DND-41 (cell line): ENCODE measurements around the gene DENND1C.

Experiments
- ATAC-seq: fragments of 200-7000 bp; cut with Tn5 transposase; 3 replicates; pipeline ENCODE4 v1.9.1; 2021; ENCODE audit warnings: low read depth; ENCODE audit not compliant: insufficient read depth
- DNase-seq: peaks from one replicate; pipeline ENCODE4 v3.0.0-alpha.2; 2020
- H2AFZ ChIP-seq: 2 replicates; pipeline ENCODE4 v1.6.0; 2012; ENCODE audit warnings: low read depth, low read length
- H3K27ac ChIP-seq: 2 replicates; pipeline ENCODE4 v1.5.1; 2012; ENCODE audit warnings: low read length, inconsistent platforms
- H3K27me3 ChIP-seq: fragments of 200-600 bp; sonication (generic); 2 replicates; pipeline ENCODE4 v1.6.0; 2012; ENCODE audit warnings: low read length, mild to moderate bottlenecking, inconsistent platforms; ENCODE audit not compliant: insufficient read depth, poor library complexity
- H3K36me3 ChIP-seq: 2 replicates; pipeline ENCODE4 v1.5.1; 2012; ENCODE audit warnings: low read length, inconsistent platforms; ENCODE audit not compliant: insufficient read depth
- H3K4me1 ChIP-seq: 2 replicates; pipeline ENCODE4 v1.5.1; 2012; ENCODE audit warnings: mild to moderate bottlenecking, low read length; ENCODE audit not compliant: insufficient read depth
- H3K4me2 ChIP-seq: 2 replicates; pipeline ENCODE4 v1.6.0; 2012; ENCODE audit warnings: mild to moderate bottlenecking, moderate library complexity, low read length, inconsistent platforms; ENCODE audit not compliant: insufficient read depth
- H3K4me3 ChIP-seq, 2 experiments: fragments of 200-600 bp in 1 of 2; shearing (Covaris generic) in 1 of 2; 2 replicates each; pipeline ENCODE4 v1.5.1; 2012 to 2016; ENCODE audit warnings: inconsistent platforms in 2 of 2, low read length in 2 of 2, mild to moderate bottlenecking in 2 of 2, low read depth in 1 of 2, moderate library complexity in 1 of 2
- H3K79me2 ChIP-seq: 2 replicates; pipeline ENCODE4 v1.6.0; 2012; ENCODE audit warnings: low read length, inconsistent platforms; ENCODE audit not compliant: insufficient read depth
- H3K9ac ChIP-seq: 2 replicates; pipeline ENCODE4 v1.6.0; 2012; ENCODE audit warnings: low read depth, mild to moderate bottlenecking, inconsistent platforms, low read length, moderate library complexity
- H3K9me3 ChIP-seq: 2 replicates; pipeline ENCODE4 v1.5.1; 2012; ENCODE audit warnings: low read length, moderate library complexity, mild to moderate bottlenecking, inconsistent platforms; ENCODE audit not compliant: insufficient read depth, severe bottlenecking
- H4K20me1 ChIP-seq: 2 replicates; pipeline ENCODE4 v1.6.0; 2012; ENCODE audit warnings: low read length; ENCODE audit not compliant: insufficient read depth
- CTCF ChIP-seq: IDR thresholded peaks from 2 replicates; pipeline ENCODE4 v1.5.1; 2012; ENCODE audit warnings: borderline replicate concordance, low read length, moderate library complexity, mild to moderate bottlenecking; ENCODE audit not compliant: poor library complexity, severe bottlenecking; ENCODE audit errors: extremely low read depth
- EZH2 ChIP-seq: IDR thresholded peaks from 3 replicates; pipeline ENCODE4 v1.6.1; 2012; ENCODE audit warnings: borderline replicate concordance, low read depth, mild to moderate bottlenecking, moderate library complexity, low read length, inconsistent platforms; ENCODE audit not compliant: severe bottlenecking

DENND1C gene

GRCh38 chr19:6472713-6473112, 8.9 kb downstream of the DENND1C start:
- Histone ChIP-seq H3K27me3 (no peaks in the 10 kb centered on the region), H3K9ac (no peak overlapping the region), H3K9me3 (no peaks in the 10 kb centered on the region), H2AFZ (no peak overlapping the region), H3K4me2 (no peak overlapping the region), H4K20me1 (no peaks in the 10 kb centered on the region), H3K4me3 (no peak overlapping the region), H3K36me3 (peaks cover 34% of the 10 kb centered on the region), H3K4me1 (no peaks in the 10 kb centered on the region), H3K27ac (no peak overlapping the region), H3K79me2 (no peaks in the 10 kb centered on the region)
- no peak for ATAC-seq
- TF ChIP-seq CTCF: no peak
- TF ChIP-seq EZH2: no peak
- DNase-seq: no peak

DNA sequence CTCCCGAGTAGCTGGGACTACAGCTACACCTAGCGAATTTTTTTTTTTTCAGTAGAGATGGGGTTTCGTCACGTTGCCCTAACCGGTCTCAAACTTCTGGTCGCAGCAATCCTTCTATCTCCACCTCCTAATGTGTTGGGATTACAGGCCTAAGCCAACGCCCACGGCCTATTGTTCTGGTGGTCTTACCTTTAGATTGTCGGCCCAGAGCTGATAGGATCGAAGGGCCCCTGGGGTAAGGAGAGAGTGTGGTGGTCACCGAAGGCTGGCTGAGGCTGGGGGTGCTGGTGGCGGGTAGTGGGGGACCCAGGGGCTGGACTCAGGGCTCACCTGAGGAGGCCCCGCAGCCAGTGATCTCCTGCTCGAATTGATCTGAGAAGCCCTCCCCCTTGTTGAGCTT, 10.5 kb downstream of the DENND1C start:
- ATAC-seq (no peak), DNase-seq (no peak)
- H3K9ac ChIP-seq: no peak overlapping the region
- H2AFZ ChIP-seq: no peak overlapping the region
- no peak overlapping the region for H3K4me3 ChIP-seq
- H3K36me3 ChIP-seq: peaks cover 23% of the 10 kb centered on the region
- no peaks in the 10 kb centered on the region for H3K79me2 ChIP-seq
- H3K4me2 ChIP-seq: no peak overlapping the region
- no peak overlapping the region for H3K27ac ChIP-seq
- H4K20me1 ChIP-seq: no peaks in the 10 kb centered on the region
- no peaks in the 10 kb centered on the region for H3K9me3 ChIP-seq
- TF ChIP-seq EZH2 (no peak), CTCF (no peak)
- H3K4me1 ChIP-seq: no peaks in the 10 kb centered on the region
- no peaks in the 10 kb centered on the region for H3K27me3 ChIP-seq

DNA sequence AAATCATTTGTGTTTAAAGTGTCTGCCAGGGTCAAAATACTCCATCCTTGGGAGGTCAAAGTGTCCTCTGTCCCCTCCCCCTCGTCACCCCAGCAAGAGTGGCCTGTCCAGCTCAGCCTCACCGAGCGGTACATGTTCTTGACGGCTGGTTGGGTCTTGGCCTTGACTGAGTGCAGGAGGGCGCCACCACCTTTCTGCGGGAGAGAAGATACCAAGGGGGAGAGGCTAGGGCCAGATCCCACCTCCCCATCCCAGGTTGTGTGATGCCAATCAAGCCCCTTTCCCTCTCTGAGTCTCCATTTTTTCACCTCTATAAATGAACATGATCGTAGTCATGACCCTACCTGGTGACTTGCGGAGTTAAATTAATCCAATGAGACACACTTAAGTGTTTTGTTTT, 11.4 kb downstream of the DENND1C start:
- Histone ChIP-seq H4K20me1 (no peaks in the 10 kb centered on the region), H3K4me3 (no peak overlapping the region), H3K9ac (no peak overlapping the region), H3K36me3 (peaks cover 14% of the 10 kb centered on the region), H3K27ac (no peak overlapping the region), H3K27me3 (no peaks in the 10 kb centered on the region), H3K4me1 (no peaks in the 10 kb centered on the region), H3K9me3 (no peaks in the 10 kb centered on the region), H3K79me2 (no peaks in the 10 kb centered on the region), H2AFZ (no peak overlapping the region), H3K4me2 (no peak overlapping the region)
- TF ChIP-seq CTCF (no peak), EZH2 (no peak)
- ATAC-seq: no peak
- no peak for DNase-seq

- no peak overlapping the region for H3K27ac ChIP-seq
- no peaks in the 10 kb centered on the region for H4K20me1 ChIP-seq
- no peak overlapping the region for H3K4me3 ChIP-seq
- H3K79me2 ChIP-seq: no peaks in the 10 kb centered on the region
- H3K36me3 ChIP-seq: peaks cover 8% of the 10 kb centered on the region; the same call in 1 of the 2 replicates
- no peaks in the 10 kb centered on the region for H3K27me3 ChIP-seq
- TF ChIP-seq CTCF: no peak
- no peak for TF ChIP-seq EZH2
- H3K4me1 ChIP-seq: no peaks in the 10 kb centered on the region
- no peak for ATAC-seq
- no peaks in the 10 kb centered on the region for H3K9me3 ChIP-seq
- no peak overlapping the region for H2AFZ ChIP-seq
- no peak for DNase-seq
- H3K9ac ChIP-seq: no peak overlapping the region
- H3K4me2 ChIP-seq: no peak overlapping the region
These were observed 14.2 kb downstream of the DENND1C start for GRCh38 chr19:6467384-6467783.
